Measurements from ENCODE around the gene DGCR8.

The DGCR8 gene

DNA sequence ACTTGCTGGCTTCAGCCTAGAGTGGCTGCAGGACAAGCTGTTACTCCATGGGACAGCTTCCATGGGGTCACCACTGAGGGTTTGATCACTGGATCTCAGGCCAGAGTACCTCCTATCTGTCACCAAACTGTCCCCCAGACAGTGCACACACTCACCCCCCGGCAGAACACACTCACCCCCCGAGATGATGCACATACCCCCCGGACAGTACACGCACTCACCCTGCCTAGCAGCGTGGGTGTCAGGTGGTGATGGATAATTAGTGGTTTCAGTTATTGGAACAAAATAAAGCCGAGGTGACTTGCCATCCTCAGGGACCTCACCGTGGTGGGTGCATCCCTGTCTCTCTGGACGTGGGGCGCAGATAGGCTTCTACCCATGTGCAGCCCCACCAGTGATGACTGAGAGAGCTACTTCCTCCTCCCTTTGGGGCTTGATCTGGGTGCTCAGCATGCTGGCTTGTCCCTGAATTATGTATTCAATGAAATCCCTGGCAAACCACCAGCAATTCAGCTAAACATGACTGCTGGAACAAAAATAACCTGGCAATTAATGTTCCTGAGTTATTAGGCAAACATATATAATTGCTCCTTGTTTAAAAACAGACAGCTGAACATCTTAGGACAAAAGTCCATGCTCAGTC, 40.2 kb upstream of the DGCR8 start:
- no peak overlapping the region for H3K27ac ChIP-seq (ENCODE audit: low read depth, low read length)
- WGBS = 97% methylated on average over 8 of the region's 9 CpGs
- H3K4me3 ChIP-seq (ENCODE audit: low read length) = no peak overlapping the region
- no peaks in the 10 kb centered on the region for H3K36me3 ChIP-seq (ENCODE audit: insufficient read depth, low read length)
- H3K4me1 ChIP-seq (ENCODE audit: insufficient read depth, low read length) = no peaks in the 10 kb centered on the region
- no peaks in the 10 kb centered on the region for H3K27me3 ChIP-seq (ENCODE audit: insufficient read depth, low read length)
- H3K9ac ChIP-seq (ENCODE audit: low read depth, low read length) = no peak overlapping the region
- H3K9me3 ChIP-seq (ENCODE audit: insufficient read depth, low read depth, low read length) = no peaks in the 10 kb centered on the region

- Histone ChIP-seq H3K9ac (ENCODE audit: low read depth, low read length) (no peak overlapping the region), H3K36me3 (ENCODE audit: insufficient read depth, low read length) (no peaks in the 10 kb centered on the region), H3K27ac (ENCODE audit: low read depth, low read length) (no peak overlapping the region), H3K9me3 (ENCODE audit: insufficient read depth, low read depth, low read length) (no peaks in the 10 kb centered on the region), H3K27me3 (ENCODE audit: insufficient read depth, low read length) (no peaks in the 10 kb centered on the region), H3K4me3 (ENCODE audit: low read length) (no peak overlapping the region), H3K4me1 (ENCODE audit: insufficient read depth, low read length) (no peaks in the 10 kb centered on the region)
- WGBS = 94% methylated on average over 7 of the region's 7 CpGs
Observed at GRCh38 chr22:20040327-20041200, 39.5 kb upstream of the DGCR8 start.

DNA sequence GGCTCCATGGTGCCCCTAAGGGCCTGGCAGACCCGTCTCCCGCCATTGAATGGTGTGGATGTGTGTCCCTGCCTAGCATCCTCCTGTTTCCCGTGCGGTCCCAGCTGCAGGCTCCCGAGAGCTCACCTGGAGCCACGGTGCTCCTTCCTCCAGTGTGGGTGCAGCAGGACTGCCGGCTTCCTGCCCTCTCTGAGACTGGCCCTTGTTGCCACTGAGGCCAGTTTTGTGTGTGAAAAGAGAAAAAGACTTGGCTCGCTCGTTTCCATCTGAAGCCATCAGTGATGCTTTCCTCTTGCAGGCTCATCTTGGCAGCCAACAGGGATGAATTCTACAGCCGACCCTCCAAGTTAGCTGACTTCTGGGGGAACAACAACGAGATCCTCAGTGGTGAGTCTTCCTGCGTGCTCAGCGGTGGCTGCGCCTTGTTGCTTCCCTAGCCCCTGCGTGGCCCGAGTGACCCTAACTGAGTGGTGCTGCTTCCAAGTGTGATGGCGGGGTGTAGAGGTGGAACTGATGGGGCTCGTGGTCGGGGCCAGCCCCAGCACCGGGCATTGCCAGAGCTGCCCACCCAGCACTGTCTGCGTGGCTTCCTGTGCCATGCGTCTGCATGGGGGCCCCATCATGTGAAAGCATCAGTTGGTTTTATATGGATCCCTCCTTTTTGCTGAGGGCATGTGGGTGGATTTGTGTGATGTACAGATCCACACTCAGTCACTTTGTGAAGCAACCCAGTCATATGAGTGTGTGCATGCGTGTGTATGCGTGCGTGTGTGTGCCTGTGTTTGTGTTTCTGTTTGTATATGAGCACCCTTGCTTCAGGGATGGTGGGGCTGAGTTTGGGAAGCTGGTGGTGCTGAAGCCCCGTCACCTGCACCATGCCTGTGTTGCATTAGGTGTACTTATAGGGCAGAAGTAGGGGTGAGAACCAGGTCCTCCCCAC, 36.7 kb upstream of the DGCR8 start:
- no peak overlapping the region for H3K9ac ChIP-seq (ENCODE audit: low read depth, low read length)
- whole genome bisulfite sequencing = 94% methylated on average over 26 of the region's 26 CpGs
- H3K36me3 ChIP-seq (ENCODE audit: insufficient read depth, low read length) = no peaks in the 10 kb centered on the region
- H3K4me1 ChIP-seq (ENCODE audit: insufficient read depth, low read length) = no peaks in the 10 kb centered on the region
- no peak overlapping the region for H3K27ac ChIP-seq (ENCODE audit: low read depth, low read length)
- no peaks in the 10 kb centered on the region for H3K9me3 ChIP-seq (ENCODE audit: insufficient read depth, low read depth, low read length)
- no peak overlapping the region for H3K4me3 ChIP-seq (ENCODE audit: low read length)
- H3K27me3 ChIP-seq (ENCODE audit: insufficient read depth, low read length) = no peaks in the 10 kb centered on the region

GRCh38 chr22:20043997-20044342, 36.1 kb upstream of the DGCR8 start:
- no peaks in the 10 kb centered on the region for H3K36me3 ChIP-seq (ENCODE audit: insufficient read depth, low read length)
- no peaks in the 10 kb centered on the region for H3K9me3 ChIP-seq (ENCODE audit: insufficient read depth, low read depth, low read length)
- WGBS = 97% methylated on average over 7 of the region's 7 CpGs
- H3K27ac ChIP-seq (ENCODE audit: low read depth, low read length) = no peak overlapping the region
- H3K27me3 ChIP-seq (ENCODE audit: insufficient read depth, low read length) = no peaks in the 10 kb centered on the region
- no peak overlapping the region for H3K4me3 ChIP-seq (ENCODE audit: low read length)
- no peaks in the 10 kb centered on the region for H3K4me1 ChIP-seq (ENCODE audit: insufficient read depth, low read length)
- no peak overlapping the region for H3K9ac ChIP-seq (ENCODE audit: low read depth, low read length)

DNA sequence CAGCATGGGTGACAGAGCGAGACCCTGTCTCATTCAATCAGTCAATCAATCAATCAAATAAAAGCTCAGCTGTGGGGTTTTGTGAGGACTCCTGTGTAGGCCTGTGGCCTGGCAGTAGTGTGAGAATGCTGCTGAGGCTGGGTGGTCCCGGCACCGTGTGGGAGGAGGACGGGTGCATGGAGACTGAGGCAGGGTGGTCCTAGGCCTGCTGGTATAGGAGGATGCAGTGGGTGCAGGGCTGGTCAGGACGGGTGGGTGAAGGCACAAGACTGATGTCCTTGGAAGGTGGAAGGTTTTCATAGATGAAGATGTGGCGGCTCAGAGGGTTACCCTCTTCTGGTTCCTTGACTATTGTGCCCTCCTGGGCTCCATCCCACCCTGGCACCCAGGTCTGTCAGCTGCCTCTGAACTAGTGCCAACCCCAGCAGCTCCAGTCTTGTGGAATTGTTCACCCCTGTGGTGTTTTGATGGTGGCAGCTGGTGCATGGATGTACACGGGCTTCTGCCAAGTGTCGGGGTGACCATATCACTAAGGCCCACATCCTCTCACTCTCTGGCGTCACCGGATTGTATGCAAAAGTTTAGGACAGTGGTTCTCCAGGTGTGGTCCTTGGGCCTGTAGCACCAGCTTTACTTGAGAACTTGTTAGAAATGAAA, 35.4 kb upstream of the DGCR8 start:
- H3K4me1 ChIP-seq (ENCODE audit: insufficient read depth, low read length) = no peaks in the 10 kb centered on the region
- 93% methylated on average over 10 of the region's 10 CpGs for WGBS
- H3K9me3 ChIP-seq (ENCODE audit: insufficient read depth, low read depth, low read length) = no peaks in the 10 kb centered on the region; the same call in 1 of the 2 replicates
- H3K27me3 ChIP-seq (ENCODE audit: insufficient read depth, low read length) = no peaks in the 10 kb centered on the region
- no peak overlapping the region for H3K4me3 ChIP-seq (ENCODE audit: low read length)
- no peak overlapping the region for H3K9ac ChIP-seq (ENCODE audit: low read depth, low read length)
- H3K27ac ChIP-seq (ENCODE audit: low read depth, low read length) = no peak overlapping the region
- H3K36me3 ChIP-seq (ENCODE audit: insufficient read depth, low read length) = no peaks in the 10 kb centered on the region

GRCh38 chr22:20046730-20047129, 33.3 kb upstream of the DGCR8 start:
- no peak overlapping the region for H3K4me3 ChIP-seq (ENCODE audit: low read length)
- H3K4me1 ChIP-seq (ENCODE audit: insufficient read depth, low read length) = no peaks in the 10 kb centered on the region
- 95% methylated on average over 3 of the region's 4 CpGs for WGBS
- H3K9me3 ChIP-seq (ENCODE audit: insufficient read depth, low read depth, low read length) = no peaks in the 10 kb centered on the region; the same call in 1 of the 2 replicates
- no peaks in the 10 kb centered on the region for H3K36me3 ChIP-seq (ENCODE audit: insufficient read depth, low read length)
- no peak overlapping the region for H3K9ac ChIP-seq (ENCODE audit: low read depth, low read length)
- H3K27ac ChIP-seq (ENCODE audit: low read depth, low read length) = no peak overlapping the region
- no peaks in the 10 kb centered on the region for H3K27me3 ChIP-seq (ENCODE audit: insufficient read depth, low read length)

GRCh38 chr22:20051927-20052308, 28.1 kb upstream of the DGCR8 start:
- no peak overlapping the region for H3K27ac ChIP-seq (ENCODE audit: low read depth, low read length)
- 95% methylated on average over 6 of the region's 6 CpGs for WGBS
- no peaks in the 10 kb centered on the region for H3K4me1 ChIP-seq (ENCODE audit: insufficient read depth, low read length)
- H3K9ac ChIP-seq (ENCODE audit: low read depth, low read length) = no peak overlapping the region
- H3K4me3 ChIP-seq (ENCODE audit: low read length) = no peak overlapping the region
- no peaks in the 10 kb centered on the region; the same call in 1 of the 2 replicates for H3K9me3 ChIP-seq (ENCODE audit: insufficient read depth, low read depth, low read length)
- H3K36me3 ChIP-seq (ENCODE audit: insufficient read depth, low read length) = no peaks in the 10 kb centered on the region
- H3K27me3 ChIP-seq (ENCODE audit: insufficient read depth, low read length) = no peaks in the 10 kb centered on the region

- H3K9ac ChIP-seq (ENCODE audit: low read depth, low read length) = no peak overlapping the region
- no peaks in the 10 kb centered on the region for H3K27me3 ChIP-seq (ENCODE audit: insufficient read depth, low read length)
- no peak overlapping the region for H3K27ac ChIP-seq (ENCODE audit: low read depth, low read length)
- 95% methylated on average over 26 of the region's 26 CpGs for WGBS
- no peaks in the 10 kb centered on the region; the same call in 1 of the 2 replicates for H3K9me3 ChIP-seq (ENCODE audit: insufficient read depth, low read depth, low read length)
- no peaks in the 10 kb centered on the region for H3K36me3 ChIP-seq (ENCODE audit: insufficient read depth, low read length)
- no peak overlapping the region for H3K4me3 ChIP-seq (ENCODE audit: low read length)
- no peaks in the 10 kb centered on the region for H3K4me1 ChIP-seq (ENCODE audit: insufficient read depth, low read length)
Observed at GRCh38 chr22:20052309-20053259, 27.5 kb upstream of the DGCR8 start.

DNA sequence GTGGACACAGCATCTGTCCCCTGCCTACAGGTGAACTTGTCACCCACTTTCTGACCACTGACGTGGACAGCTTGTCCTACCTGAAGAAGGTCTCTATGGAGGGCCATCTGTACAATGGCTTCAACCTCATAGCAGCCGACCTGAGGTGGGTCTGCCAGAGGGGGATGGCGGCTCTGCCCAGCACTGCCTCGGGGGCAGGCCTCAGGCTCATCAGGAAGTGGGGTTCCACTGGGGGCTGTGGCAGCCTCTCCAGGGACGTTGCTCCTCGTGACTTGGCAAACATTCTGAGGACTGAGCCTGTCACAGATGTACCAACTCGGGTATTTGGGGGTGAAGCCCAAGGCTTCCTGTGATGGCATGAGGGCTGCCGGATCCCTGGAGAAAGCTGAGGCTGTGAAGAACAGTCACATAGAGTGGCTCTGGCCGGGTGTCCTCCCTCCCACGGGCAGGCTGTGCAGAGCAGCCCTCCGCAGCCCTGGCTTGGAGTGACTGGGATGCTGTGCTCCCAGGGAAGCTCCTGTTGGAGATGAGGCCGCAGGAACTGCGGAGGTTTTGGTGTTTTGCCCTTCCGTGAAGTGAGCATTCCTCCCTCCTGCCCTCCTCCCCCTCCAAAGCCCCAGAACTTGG, 26.5 kb upstream of the DGCR8 start:
- H3K27me3 ChIP-seq (ENCODE audit: insufficient read depth, low read length) = no peaks in the 10 kb centered on the region
- H3K27ac ChIP-seq (ENCODE audit: low read depth, low read length) = no peak overlapping the region
- no peak overlapping the region for H3K9ac ChIP-seq (ENCODE audit: low read depth, low read length)
- no peaks in the 10 kb centered on the region for H3K4me1 ChIP-seq (ENCODE audit: insufficient read depth, low read length)
- no peak overlapping the region for H3K4me3 ChIP-seq (ENCODE audit: low read length)
- WGBS = 92% methylated on average over 14 of the region's 14 CpGs
- H3K9me3 ChIP-seq (ENCODE audit: insufficient read depth, low read depth, low read length) = no peaks in the 10 kb centered on the region; the same call in 1 of the 2 replicates
- no peaks in the 10 kb centered on the region for H3K36me3 ChIP-seq (ENCODE audit: insufficient read depth, low read length)

Measured in HUES64 (cell line).